Dedifferentiated amniotic fluid mesenchymal stem cell (primary cell): Measurements from ENCODE around the gene CDK14.

Experiments
- DNase-seq: peaks from one replicate; pipeline ENCODE4 v3.0.0-alpha.2; 2016; ENCODE audit errors: extremely low spot score

The CDK14 gene

DNA sequence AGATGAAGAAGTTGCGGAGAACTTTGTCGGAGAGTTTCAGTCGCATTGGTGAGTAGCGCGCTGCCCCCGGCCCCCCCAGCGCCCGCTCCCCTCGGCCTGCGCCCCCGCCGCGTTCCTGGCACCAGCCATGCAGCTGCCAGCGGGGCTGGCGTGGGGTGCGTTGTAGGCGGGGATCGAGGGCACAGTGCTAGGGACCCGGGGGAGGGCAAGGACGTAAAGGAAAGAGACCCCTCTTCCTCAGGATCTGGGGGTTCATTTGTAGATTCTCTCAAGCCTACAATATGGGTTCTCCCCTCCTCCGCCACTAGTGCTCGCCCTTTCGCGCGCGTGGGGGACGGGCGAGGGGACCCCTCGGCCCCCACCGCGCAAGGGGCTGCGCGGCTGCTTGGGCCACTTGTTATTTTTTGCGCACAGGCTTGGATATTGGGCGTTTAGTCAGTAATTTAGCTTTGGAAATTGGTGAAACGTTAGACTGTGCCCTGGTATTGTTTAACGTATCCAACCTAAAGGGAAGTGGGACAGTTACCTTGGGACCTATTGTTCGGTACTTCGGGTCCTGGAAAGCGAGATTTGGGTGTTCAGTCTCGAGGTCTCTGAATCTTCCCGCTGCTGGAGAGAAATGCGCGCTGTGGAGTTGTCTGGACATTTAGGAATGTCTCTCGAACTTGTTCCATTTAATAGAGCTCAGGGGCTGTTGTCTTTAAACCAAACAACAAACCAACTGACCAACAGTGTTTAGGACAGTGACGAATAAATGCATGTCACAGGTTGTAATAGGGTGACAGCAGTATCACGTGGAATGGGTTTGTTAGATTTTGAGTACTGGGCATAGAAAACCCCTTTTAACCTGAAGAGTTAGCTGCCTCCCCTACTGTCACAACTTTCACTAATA lies 796 bp downstream of the CDK14 start:
- DNase-seq, result peak; percentile 22

DNA sequence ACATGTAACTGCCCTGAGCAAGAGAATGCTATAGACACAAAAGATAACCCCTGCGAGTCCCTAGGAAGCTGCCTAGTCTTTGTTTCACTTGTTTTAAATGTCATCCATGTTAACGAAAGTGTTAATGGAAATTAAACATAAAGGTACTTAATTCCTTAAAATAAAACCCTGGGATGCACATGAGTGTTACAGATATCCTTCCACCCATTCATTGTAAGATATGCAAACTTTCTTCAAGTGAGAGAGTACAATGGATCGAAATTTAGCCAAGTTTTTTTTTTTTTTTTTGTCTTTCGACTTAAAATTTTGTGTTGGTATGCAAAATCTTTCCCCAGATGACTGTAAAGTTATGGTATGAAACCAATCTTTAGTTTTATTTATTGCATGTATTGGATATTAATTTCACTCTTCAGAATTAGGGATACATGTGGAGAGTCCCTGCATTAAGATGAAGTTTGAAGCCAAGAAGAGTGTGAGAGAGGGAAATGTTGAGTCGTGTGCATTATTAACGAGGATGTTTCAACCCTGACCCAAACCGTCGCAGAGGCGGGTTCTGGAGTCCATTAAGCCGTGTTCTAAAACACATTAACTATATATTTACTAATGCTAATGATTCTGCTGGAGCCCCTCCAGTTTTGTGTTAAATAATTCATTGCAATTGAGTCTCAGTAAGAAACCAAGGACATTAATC lies 1.6 kb downstream of the CDK14 start:
- no peak for DNase-seq

DNA sequence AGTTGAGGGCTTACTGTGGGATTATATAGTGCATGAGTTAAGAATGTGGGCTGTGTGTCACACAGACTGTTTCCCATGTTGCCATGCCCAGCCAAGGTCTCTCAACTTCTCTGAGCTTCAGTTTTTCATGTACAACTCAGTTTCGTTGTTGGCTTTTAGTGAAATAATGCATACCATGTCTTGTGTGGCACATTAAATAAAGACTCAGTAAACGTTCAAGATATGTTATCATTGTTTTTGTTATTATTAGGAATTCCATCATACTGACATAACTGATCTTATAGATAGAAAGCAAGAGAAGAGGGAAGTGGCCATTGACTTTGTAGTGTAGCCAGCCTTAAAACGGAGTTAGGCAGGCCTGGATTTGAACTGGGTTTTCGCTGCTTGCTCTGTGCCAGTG lies 2.9 kb downstream of the CDK14 start:
- DNase-seq, result no peak

DNA sequence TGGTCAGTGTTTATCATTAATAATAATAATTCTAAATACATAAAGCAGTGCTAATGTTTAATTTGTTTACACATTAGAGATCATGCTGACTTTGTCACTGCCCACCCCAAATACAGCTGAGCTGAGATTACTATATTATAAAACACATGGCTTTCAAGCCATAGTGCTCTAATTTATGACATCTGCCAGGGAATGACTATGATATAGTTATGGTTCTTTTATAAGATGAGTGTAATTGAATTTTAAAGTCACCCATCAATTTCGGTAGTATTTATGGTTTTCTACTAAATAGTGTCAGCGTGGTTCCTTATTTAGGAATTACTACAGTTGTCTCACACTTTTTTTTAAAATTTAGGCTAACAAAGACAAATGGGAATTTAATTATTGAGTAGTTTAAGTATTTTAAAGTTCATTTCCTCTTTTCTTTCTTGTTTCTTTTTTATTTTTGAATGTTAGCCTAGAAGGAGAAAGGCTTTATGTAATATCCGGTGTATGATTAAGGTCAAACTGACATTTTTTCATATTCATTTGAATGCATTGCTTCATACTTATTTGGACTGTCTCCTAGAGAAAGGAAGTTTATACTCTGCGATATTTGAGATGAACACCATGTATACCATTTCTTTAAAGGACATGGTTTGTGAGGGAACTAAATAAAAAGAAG lies 3.9 kb downstream of the CDK14 start:
- no peak for DNase-seq

DNA sequence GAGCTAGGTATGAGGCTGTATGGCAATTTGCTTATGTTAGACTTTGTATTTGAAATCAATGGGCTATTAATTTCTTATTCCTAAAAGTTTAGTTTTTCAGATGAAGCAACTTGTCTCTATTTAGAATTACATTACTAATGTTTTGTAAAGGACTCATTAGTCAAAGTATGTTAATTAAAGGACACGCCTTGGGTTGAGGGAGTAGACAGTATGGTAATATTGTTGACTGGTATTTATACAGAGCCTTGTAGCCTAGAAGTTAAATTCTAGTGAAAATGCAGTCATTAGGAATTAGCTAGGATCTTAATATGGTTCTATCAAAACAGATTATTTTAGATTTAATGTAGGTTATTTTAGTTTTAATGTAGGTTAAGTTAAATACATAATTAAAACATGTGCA lies 6.2 kb downstream of the CDK14 start:
- no peak for DNase-seq

DNA sequence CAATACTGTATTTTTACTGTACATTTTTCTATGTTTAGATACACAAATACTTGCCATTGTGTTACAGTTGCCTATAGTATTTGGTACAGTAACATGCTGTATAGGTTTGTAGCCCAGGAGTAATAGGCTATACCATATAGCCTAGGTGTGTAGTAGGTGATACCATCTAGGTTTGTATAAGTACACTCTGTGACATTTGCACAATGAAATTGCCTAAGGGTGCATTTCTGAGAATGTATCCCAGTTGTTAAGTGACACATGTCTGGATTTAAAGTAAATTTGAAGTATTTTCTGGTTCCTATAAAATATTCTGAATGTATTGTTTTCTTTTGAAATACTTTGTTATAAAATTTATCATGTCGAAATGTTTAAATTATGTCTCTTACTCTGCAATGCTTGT lies 7.2 kb downstream of the CDK14 start:
- DNase-seq, result no peak

DNA sequence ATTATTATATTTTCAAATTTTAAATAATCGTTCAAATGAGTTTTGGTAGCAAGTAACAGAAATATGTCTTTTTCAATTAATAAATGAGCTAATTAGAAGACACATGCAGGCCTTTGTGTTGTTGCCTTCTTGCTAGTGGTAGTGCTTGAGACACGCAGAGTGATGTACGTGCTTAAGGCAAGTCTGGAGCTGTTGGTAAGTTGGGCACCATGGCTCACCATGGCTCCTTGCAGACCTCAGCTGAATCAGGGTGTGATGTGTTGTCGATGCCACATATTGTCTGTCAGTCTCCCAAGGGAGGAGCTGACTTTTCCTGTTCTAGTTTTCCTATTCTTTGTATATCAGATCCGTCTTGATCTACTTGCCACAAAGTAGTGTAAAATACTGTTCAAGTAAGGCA lies 8.3 kb downstream of the CDK14 start:
- DNase-seq, result no peak

DNA sequence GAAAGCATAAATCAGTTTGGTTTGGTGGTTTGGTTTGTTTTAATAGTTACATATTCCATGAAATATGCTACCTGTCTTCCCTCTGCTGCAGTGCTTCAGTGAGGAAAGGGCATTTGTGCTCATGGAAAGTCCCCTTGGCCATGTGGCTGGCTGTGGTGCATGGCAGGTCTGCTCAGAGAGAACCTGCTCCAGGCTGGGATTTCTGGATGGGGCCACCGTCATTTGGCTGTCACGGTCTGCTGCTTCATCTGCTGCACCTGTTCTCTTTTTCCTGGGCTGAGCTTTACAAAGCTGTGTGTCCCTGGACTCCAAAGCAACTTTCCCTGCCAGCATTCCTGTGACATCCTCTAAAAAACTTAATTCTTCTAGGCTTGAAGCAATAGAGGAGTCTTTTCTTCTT lies 8.9 kb downstream of the CDK14 start:
- DNase-seq, result no peak

DNA sequence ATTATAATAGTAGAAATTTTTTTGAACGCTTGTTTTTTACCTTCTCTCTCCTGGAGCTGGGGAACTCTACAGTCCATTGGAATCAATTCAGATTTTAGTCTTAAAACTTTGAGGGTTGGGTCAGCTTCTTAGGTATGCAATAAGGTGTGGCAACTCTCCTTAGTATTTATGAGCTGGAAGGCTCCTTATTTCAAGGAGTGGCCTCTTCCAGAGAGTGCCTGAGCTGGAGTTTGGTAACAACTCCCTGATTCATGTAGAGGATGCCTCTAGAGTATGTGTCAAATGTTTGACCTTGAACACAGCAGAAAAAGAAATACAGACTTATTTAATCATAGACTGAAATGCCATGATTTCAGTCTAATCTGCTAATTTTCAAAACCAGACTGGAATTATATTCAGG lies 11.1 kb downstream of the CDK14 start:
- no peak for DNase-seq

DNA sequence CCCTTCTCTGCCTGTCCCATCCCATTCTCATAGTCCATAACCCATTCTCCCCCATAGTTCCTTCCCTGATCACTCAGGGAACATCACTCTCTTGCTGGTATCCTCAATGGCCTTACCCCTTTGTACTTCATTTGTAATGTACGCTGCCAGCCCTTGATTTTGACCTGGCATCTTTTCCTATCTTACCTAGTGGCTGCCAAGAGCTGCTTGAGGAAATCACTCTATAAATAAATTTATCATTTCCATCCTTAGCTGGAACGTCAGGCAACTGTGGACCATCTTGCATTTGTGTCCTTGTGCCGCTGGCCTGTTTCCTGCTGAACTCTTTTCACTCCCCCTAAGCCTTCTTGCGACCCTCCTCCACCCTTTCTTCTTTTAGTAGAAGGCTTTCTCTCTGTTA lies 14.0 kb downstream of the CDK14 start:
- DNase-seq, result no peak

DNA sequence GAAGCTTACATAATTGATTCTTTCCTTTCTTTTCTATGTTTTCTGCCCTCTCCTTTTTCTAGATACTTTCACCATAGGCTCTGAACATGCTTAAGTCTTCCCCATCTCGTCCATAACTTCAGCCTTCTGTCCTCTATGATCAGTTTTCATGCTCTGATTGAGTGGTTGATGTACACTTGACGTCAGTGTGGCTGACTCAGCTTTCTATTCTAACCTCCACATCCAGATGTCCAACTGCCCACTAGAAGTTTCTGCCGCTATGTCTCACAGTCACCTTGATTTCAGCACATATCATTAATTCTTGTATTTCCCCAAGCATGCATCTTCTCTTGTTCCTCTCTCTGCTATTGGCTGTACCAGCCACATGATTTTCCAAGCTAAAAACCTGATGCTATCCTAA lies 15.0 kb downstream of the CDK14 start:
- DNase-seq, result no peak

DNA sequence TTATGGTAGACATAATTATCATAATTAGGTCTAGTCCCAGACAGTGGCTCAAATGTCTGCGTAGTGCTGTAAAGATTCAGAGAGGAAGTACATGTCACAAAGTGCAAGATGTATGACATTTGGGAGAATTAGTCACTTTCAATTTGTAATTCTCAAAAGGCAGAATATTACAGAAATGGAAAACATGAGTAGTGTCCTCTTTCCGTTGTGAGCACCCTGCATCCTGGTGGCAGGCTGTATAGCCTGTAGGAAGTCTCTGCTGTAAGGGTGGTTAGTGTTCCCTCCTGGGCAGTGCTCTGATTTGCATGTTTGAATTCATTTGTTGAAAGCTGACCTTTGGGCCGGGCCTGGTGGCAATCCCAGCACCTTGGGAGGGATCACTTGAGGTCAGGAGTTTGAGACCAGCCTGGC lies 17.0 kb downstream of the CDK14 start:
- DNase-seq, result no peak

DNA sequence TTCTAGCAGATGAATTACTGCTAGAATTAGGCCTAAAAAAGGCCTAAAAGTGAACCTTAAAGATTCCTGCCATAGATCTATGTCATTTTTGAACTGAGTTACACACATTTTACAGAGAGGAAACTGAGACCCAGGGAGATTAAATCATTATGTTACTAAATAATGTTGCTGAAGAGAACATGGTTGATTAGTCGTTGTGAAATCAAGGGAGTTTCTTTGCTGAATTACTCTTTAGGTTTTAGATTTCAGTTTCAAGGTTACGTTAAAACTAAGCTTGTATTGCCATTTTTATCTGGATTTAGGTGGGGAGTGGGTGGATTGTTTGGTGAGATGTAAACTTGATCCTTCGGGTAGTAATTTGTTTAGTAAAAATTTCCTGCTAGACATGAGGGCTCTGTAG lies 21.3 kb downstream of the CDK14 start:
- DNase-seq, result no peak

DNA sequence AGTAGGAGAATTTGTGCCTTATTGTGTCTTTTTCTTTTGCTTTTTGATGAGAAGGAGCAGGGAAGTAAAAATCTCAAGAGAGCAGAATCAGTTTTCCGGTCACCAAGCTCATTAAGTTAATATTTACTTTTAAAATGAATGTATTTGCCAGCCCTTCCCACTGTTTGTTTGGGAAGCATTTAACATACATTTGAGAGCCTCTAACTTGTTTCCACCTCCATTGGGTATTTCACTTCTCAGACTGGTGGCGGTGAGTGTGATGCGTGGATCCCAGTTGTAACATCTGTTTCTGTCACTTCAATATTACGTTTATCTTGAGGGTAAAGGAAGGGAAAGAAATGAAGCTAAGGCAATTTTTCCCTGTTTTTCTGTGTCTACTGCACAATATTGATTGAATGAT lies 22.8 kb downstream of the CDK14 start:
- DNase-seq, result no peak

DNA sequence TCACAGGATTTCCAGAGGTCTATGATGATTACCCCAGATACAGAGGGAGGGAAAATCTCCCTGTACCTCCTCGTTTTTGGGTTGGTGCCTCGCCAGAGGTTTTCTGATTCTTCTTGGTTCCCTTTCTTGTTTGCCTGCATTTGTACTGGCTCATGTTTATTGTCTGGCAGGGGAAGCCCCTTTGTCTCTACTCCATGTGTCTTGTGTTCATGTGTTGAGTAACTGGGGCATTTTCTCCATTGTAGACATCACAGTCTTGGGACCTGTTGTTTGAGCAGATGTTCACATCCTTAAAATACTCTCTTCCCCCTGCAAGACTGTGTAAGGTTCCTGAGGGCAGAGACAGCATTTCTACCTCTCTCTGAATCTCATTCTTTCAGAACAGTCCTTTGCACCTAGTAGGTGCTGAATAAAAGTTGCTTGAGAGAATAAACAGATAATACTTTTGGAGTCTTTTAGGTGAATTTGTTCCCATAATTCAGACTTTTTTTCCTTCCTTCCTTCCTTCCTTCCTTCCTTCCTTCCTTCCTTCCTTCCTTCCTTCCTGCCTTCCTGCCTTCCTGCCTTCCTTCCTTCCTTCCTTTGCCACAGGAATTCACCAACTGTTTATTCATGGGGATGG lies 25.1 kb downstream of the CDK14 start:
- DNase-seq, result no peak

DNA sequence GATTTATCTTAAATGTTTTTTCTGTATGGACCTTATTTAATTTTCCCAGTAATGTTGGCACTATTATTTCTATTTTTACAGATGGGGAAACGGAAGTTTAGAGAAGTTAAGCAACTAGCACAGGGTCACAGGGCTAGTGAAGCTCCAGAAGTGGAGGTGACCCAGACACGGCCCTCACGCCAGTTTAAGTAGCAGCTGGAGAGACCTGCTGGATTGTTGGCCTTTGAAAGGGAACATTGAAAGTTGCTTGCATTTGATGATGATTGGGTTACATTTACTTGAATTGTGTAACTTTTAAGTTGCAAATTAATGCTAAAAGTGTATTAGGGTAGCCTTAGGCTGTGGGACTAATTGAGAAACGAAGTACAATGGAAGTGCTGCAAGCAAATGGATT lies 25.6 kb downstream of the CDK14 start:
- DNase-seq, result no peak

DNA sequence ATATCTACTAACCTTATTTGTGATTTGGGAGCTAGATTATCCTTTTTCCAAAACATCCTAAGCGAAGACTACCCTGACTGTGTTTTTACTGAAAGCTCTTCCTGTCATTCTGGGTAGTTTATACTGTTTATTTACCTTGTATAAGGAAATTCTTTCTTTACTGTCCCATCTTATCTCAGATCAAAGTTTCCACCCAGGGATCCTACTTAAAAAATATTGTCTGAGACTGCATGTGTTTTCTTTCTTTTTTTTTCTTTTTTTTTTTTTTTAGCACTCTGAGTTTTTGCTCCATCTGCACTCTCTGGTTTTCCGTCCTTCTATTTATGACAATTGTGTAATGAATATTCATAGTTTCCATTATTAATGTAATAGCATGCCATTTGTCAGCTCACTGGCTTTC lies 26.5 kb downstream of the CDK14 start:
- DNase-seq, result no peak

DNA sequence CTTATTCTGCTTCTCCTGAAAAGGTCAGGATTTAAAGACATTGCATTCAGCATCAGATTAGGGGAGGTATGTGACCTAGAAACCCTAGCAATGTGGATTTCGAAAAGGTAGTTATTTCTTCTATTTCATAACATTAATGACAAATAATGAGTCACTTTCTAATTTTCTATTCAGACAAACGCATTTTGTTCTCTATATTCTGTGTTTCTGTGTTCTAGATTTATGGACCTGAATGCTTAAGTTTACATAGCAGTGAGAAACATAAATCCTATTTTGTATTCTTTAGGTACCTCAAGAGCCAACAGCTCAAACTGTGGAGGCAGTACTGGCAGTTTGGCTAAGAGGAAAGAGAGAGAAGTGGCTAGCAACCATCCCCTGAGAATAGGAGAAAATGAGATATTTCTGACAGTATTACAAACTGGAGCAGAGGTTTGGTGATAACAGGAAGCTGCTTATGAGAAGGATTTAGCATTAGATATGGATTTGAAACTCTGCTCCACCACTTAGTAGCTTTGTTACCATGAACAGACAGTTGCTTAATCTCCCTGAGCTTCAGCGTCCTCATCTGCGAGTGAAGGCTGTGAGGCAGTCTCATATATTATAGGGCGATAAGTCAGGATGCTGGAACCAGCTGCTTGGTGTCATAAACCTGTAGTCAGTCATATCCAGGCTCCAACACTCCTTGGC lies 28.2 kb downstream of the CDK14 start:
- no peak for DNase-seq

DNA sequence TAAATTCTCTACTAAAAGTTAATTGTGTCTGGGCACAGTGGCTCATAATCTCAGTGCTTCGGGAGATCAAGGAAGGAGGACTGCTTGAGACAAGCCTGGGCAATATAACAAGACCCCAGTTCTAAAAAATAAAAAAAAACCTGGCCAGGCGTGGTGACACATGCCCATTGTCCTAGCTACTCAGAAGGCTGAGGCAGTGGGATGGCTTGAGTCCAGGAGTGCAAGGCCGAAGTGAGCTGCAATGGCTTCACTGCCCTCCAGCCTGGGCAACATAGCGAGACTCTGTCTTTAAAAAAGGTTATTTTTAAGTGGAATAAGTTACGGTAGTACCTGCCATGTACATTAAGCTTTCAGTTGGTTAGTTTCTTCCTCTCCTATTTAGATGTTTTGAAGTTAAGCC lies 28.9 kb downstream of the CDK14 start:
- no peak for DNase-seq

DNA sequence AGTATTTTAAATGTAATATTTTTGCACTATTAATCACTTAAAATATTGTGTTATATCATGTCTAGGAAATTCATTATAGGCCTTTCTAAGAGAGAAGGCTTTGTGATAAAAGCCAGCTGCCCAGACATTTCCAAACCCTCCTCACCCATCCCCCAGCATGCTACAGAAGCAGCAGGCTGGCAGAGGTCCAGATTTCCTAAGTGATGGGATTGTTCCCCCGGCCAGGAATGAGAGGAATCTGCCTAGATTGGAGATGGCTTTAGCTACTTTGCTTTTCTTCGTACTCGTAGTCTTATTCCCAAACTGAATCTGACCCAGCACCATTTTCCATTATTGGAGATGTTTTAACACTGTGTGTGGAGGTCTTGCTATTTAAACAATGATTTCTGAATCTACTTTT lies 29.4 kb downstream of the CDK14 start:
- DNase-seq, result no peak

DNA sequence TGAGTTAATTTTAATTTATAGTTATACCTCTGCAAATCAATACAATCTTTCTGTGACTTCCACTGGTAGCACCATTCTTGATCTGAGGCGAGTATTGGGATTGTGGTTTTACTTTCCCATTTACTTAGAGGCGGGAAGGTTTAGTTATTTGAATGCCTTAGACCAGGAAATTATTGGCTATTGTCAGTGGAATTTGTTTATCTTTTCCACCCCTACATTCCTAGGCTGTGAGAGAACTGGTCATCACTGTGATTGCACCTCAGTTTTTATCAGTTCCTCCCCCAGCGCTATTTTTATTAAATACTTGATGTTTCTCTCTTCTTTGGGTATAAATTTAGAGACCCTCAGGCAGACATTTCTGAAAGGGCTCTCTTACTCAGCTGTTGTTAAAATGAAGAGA lies 29.9 kb downstream of the CDK14 start:
- no peak for DNase-seq
